Measurements from ENCODE around the gene INTS11. TPM values are rescaled to one million over a fixed set of nuclear protein-coding genes. Genes with fewer than 3 reads are reported as not detected.

The INTS11 gene
- total and polyA plus RNA-seq, 2 experiments from 2014 or later, result 102 to 161 TPM

- Histone ChIP-seq H4K20me1 (replicated peaks; ENCODE audit: insufficient read depth) (peaks cover 3% of the 10 kb centered on the region), H3K4me3 (no peak overlapping the region), H3K27me3 (ENCODE audit: insufficient read depth) (no peaks in the 10 kb centered on the region), H2AFZ (no peak overlapping the region), H3K79me2 (replicated peaks; ENCODE audit: insufficient read depth) (peaks cover 14% of the 10 kb centered on the region), H3K9me2 (ENCODE audit: insufficient read depth) (no peaks in the 10 kb centered on the region), H3K4me2 (no peak overlapping the region), H3K36me3 (ENCODE audit: insufficient read depth) (no peaks in the 10 kb centered on the region), H3K27ac (ENCODE audit: low read depth) (no peak overlapping the region), H3F3A (replicated peaks; ENCODE audit: low read depth) (peaks cover 15% of the 10 kb centered on the region), H3K4me1 (ENCODE audit: insufficient read depth) (peaks cover 7% of the 10 kb centered on the region; the same call in 1 of the 2 replicates)
- no peak for ATAC-seq
- Mint-ChIP-seq H3K36me3 (ENCODE audit: low read depth) (peaks cover 18% of the 10 kb centered on the region), H3K27me3 (ENCODE audit: insufficient read depth, low read depth, poor library complexity) (peaks cover 10% of the 10 kb centered on the region), H3K4me1 (peaks cover 13% of the 10 kb centered on the region), H3K9me3 (no peaks in the 10 kb centered on the region; the same call in 2 of the 3 replicates), H3K27ac (no peak overlapping the region), H3K4me3 (no peak overlapping the region)
- TF ChIP-seq STAT1 (IDR thresholded peaks at IDR 0.05; ENCODE audit: unreplicated experiment), result no peak
- no peak for TF ChIP-seq NANOG (IDR thresholded peaks at IDR 0.05; ENCODE audit: borderline replicate concordance)
- TF ChIP-seq EZH2 (IDR thresholded peaks at IDR 0.05; ENCODE audit: low read depth, unreplicated experiment), result no peak
- TF ChIP-seq CTCF (conservative IDR thresholded peaks at IDR 0.05; ENCODE audit: low read depth in 2 of 2), result no peak
- DNase-seq (ENCODE audit: low spot score), result no peak
Measured at GRCh38 chr1:1343811-1344421, 19.5 kb upstream of the INTS11 start.

GRCh38 chr1:1342584-1343115 is 18.2 kb upstream of the INTS11 start:
- Histone ChIP-seq H2AFZ (no peak overlapping the region), H3K4me3 (no peak overlapping the region), H3K36me3 (ENCODE audit: insufficient read depth) (no peaks in the 10 kb centered on the region), H4K20me1 (replicated peaks; ENCODE audit: insufficient read depth) (peaks cover 3% of the 10 kb centered on the region), H3K27me3 (ENCODE audit: insufficient read depth) (no peaks in the 10 kb centered on the region), H3K27ac (ENCODE audit: low read depth) (no peak overlapping the region), H3K4me2 (no peak overlapping the region), H3K79me2 (replicated peaks; ENCODE audit: insufficient read depth) (peaks cover 14% of the 10 kb centered on the region), H3K4me1 (ENCODE audit: insufficient read depth) (peaks cover 4% of the 10 kb centered on the region; the same call in 1 of the 2 replicates), H3F3A (replicated peaks; ENCODE audit: low read depth) (peaks cover 11% of the 10 kb centered on the region), H3K9me2 (ENCODE audit: insufficient read depth) (no peaks in the 10 kb centered on the region)
- Mint-ChIP-seq H3K4me3 (no peak overlapping the region), H3K36me3 (ENCODE audit: low read depth) (peaks cover 18% of the 10 kb centered on the region), H3K4me1 (peaks cover 9% of the 10 kb centered on the region), H3K27me3 (ENCODE audit: insufficient read depth, low read depth, poor library complexity) (peaks cover 6% of the 10 kb centered on the region), H3K27ac (no peak overlapping the region), H3K9me3 (no peaks in the 10 kb centered on the region; the same call in 2 of the 3 replicates)
- ATAC-seq (no peak), DNase-seq (ENCODE audit: low spot score) (no peak)
- TF ChIP-seq ZNF114 (CRISPR knock-in tag; IDR thresholded peaks at IDR 0.05) (no peak), REST (IDR thresholded peaks at IDR 0.05; ENCODE audit: unreplicated experiment) (no peak), EZH2 (IDR thresholded peaks at IDR 0.05; ENCODE audit: low read depth, unreplicated experiment) (no peak), POLR2AphosphoS5 (IDR thresholded peaks at IDR 0.05; ENCODE audit: low read depth) (no peak), ETS1 (IDR thresholded peaks at IDR 0.05) (no peak)

Measured in GM23338 (cell line).